SK-N-SH (cell line): ENCODE measurements around the gene OSBP2. TPM values are rescaled to one million over a fixed set of nuclear protein-coding genes. Genes with fewer than 3 reads are reported as not detected.
A peak's percentile ranks its signal among the peaks of the same experiment; 100 is the strongest.
"Not testable (repeated sequence)": the region's sequence is repeated elsewhere in the genome, so short reads cannot be mapped to it uniquely, and the experiment has no call there.

ENCODE experiments used
- CTCF ChIA-PET: fragments of 300-600, 350-600 bp; formaldehyde crosslinking; extraction: SDS; loops from one replicate; lab custom pipeline; 2021; lab: Yijun Ruan, JAX
- POLR2A ChIA-PET: fragments of 350-600 bp; sonication (Branson Sonifier 250); formaldehyde crosslinking; extraction: SDS; loops from one replicate; lab custom pipeline; 2020; ENCODE audit warnings: antibody characterized with exemption, inconsistent platforms; lab: Yijun Ruan, JAX
- DNase-seq: peaks from one replicate; pipeline ENCODE4 v3.0.0; 2012
- H2AFZ ChIP-seq: fragments of 200-600 bp; sonication (generic); 2 replicates; pipeline ENCODE4 v1.8.1; 2016; ENCODE audit warnings: antibody characterized with exemption, mild to moderate bottlenecking, low read depth
- H3F3A ChIP-seq: fragments of 200-600 bp; sonication (generic); replicated peaks from 2 replicates; pipeline ENCODE3; 2016; ENCODE audit warnings: antibody characterized with exemption, mild to moderate bottlenecking; ENCODE audit not compliant: insufficient read depth
- H3K27ac ChIP-seq, 2 experiments: fragments of 200-500 bp in 1 of 2; fragments of 200-600 bp in 1 of 2; sonication (Bioruptor generic) in 1 of 2; sonication (generic), shearing (Covaris generic) in 1 of 2; 2 replicates each; pipeline versions ENCODE4 v1.5.1 to v1.6.1; 2014 to 2016; ENCODE audit warnings: low read depth in 2 of 2, inconsistent platforms in 1 of 2, low read length in 1 of 2, mild to moderate bottlenecking in 1 of 2, mixed read lengths in 1 of 2
- H3K27me3 ChIP-seq: fragments of 200-600 bp; sonication (generic), shearing (Covaris generic); 2 replicates; pipeline ENCODE4 v1.6.1; 2016; ENCODE audit warnings: mixed run types; ENCODE audit not compliant: insufficient read depth
- H3K36me3 ChIP-seq, 2 experiments: fragments of 200-500 bp in 1 of 2; fragments of 200-600 bp in 1 of 2; sonication (Bioruptor generic) in 1 of 2; sonication (generic) in 1 of 2; replicated peaks in 1 of 2; 2 replicates each; pipeline versions ENCODE3 to v1.5.1; 2014 to 2016; ENCODE audit warnings: low read length in 1 of 2, mild to moderate bottlenecking in 1 of 2; ENCODE audit not compliant: insufficient read depth in 2 of 2, control insufficient read depth in 1 of 2
- H3K4me1 ChIP-seq, 2 experiments: fragments of 200-500 bp in 1 of 2; fragments of 200-600 bp in 1 of 2; sonication (Bioruptor generic) in 1 of 2; sonication (generic), shearing (Covaris generic) in 1 of 2; 2 replicates each; pipeline versions ENCODE4 v1.5.1 to v1.6.1; 2014 to 2016; ENCODE audit warnings: low read depth in 1 of 2, low read length in 1 of 2, mixed run types in 1 of 2; ENCODE audit not compliant: insufficient read depth in 2 of 2, control insufficient read depth in 1 of 2
- H3K4me2 ChIP-seq: fragments of 200-600 bp; sonication (generic), shearing (Covaris generic); 2 replicates; pipeline ENCODE4 v1.6.1; 2017; ENCODE audit warnings: mixed run types
- H3K4me3 ChIP-seq, 2 experiments: fragments of 200-500 bp in 1 of 2; fragments of 200-600 bp in 1 of 2; sonication (Bioruptor generic) in 1 of 2; sonication (generic), shearing (Covaris generic) in 1 of 2; 2 replicates each; pipeline versions ENCODE4 v1.5.1 to v1.8.1; 2014 to 2016; ENCODE audit warnings: low read depth in 2 of 2, inconsistent platforms in 1 of 2, low read length in 1 of 2, mild to moderate bottlenecking in 1 of 2, mixed read lengths in 1 of 2, moderate library complexity in 1 of 2
- H3K79me2 ChIP-seq: fragments of 200-600 bp; sonication (generic); 2 replicates; pipeline ENCODE4 v1.8.1; 2017; ENCODE audit warnings: mild to moderate bottlenecking; ENCODE audit not compliant: insufficient read depth
- H3K9ac ChIP-seq: fragments of 200-600 bp; sonication (generic); 2 replicates; pipeline ENCODE4 v1.6.1; 2017; ENCODE audit warnings: mixed run types
- H3K9me2 ChIP-seq: fragments of 200-600 bp; sonication (generic); 2 replicates; pipeline ENCODE4 v1.6.1; 2017; ENCODE audit warnings: mixed run types
- H3K9me3 ChIP-seq: fragments of 200-600 bp; sonication (generic); 2 replicates; pipeline ENCODE4 v1.6.1; 2017; ENCODE audit warnings: mixed run types, mild to moderate bottlenecking, moderate library complexity
- H4K20me1 ChIP-seq: fragments of 200-600 bp; sonication (generic); 2 replicates; pipeline ENCODE4 v1.6.1; 2017; ENCODE audit warnings: mild to moderate bottlenecking, mixed run types; ENCODE audit not compliant: insufficient read depth
- CHD2 ChIP-seq: fragments of 150-350 bp; IDR thresholded peaks from 2 replicates; pipeline ENCODE4 v1.6.1; 2018; ENCODE audit warnings: low read length; ENCODE audit not compliant: partially characterized antibody
- ELF1 ChIP-seq: IDR thresholded peaks from 2 replicates; pipeline ENCODE4 v1.4.0; 2012
- EP300 ChIP-seq, 2 experiments: IDR thresholded peaks; 2 replicates each; pipeline versions ENCODE4 v1.4.0 to v1.6.1; 2012; ENCODE audit warnings: borderline replicate concordance in 1 of 2, low read depth in 1 of 2, low read length in 1 of 2
- GABPA ChIP-seq: IDR thresholded peaks from 2 replicates; pipeline ENCODE4 v1.4.0; 2012; ENCODE audit warnings: low read depth, mild to moderate bottlenecking
- IRF3 ChIP-seq: fragments of 150-350 bp; IDR thresholded peaks from 2 replicates; pipeline ENCODE4 v1.6.1; 2016; ENCODE audit warnings: mild to moderate bottlenecking, low read depth, low read length
- PBX3 ChIP-seq: IDR thresholded peaks from 2 replicates; pipeline ENCODE4; 2012
- SMC3 ChIP-seq: IDR thresholded peaks from 2 replicates; pipeline ENCODE4 v1.6.1; 2012; ENCODE audit warnings: low read depth, low read length, improper control_type of control experiment
- TAF1 ChIP-seq: IDR thresholded peaks from 2 replicates; pipeline ENCODE4 v1.6.1; 2012; ENCODE audit warnings: low read depth, mild to moderate bottlenecking, low read length, moderate library complexity, borderline replicate concordance
- USF1 ChIP-seq: IDR thresholded peaks from 2 replicates; pipeline ENCODE4 v1.4.0; 2012; ENCODE audit warnings: low read depth, borderline replicate concordance
- ZBTB33 ChIP-seq: IDR thresholded peaks from 2 replicates; pipeline ENCODE4 v1.4.0; 2012; ENCODE audit warnings: low read depth, borderline replicate concordance
- WGBS: methylation state at CpG from one replicate; pipeline ENCODE4 v1.1.6; 2017; ENCODE audit warnings: low lambda C conversion rate; 5-methylcytosine and 5-hydroxymethylcytosine counted together
- polyA plus RNA-seq, 3 experiments: library from polyadenylated mRNA; depleted of rRNA; stranded (reverse); fragments of >200 nt; gene quantifications; 2 replicates each; pipeline ENCODE4 v1.2.3, GENCODE V29; 2012

OSBP2 gene
- polyA plus RNA-seq, 1 of the 3 experiments (the other 2 are of a cell fraction), result 3.1 TPM

- CTCF ChIA-PET, result interaction anchor here (1.3 to 1.6 kb wide), 2 partner anchors 41 to 80 kb away, joined by 5 to 7 read pairs; no protein-coding TSS in a partner anchor
- POLR2A ChIA-PET, result no interaction called here
- Histone ChIP-seq H3K79me2 (no peaks in the 10 kb centered on the region), H2AFZ (no peak overlapping the region), H3K4me1 (peaks cover 0 to 25% of the 10 kb centered on the region in 2 experiments; a peak in 1 of 4 replicates), H3K9me3 (no peaks in the 10 kb centered on the region), H3F3A (no peaks in the 10 kb centered on the region), H3K27ac (peak overlapping the region in 1 of 2 experiments; percentile 80; a peak in 2 of 4 replicates), H3K27me3 (no peaks in the 10 kb centered on the region), H3K4me3 (no peak overlapping the region), H3K9me2 (no peaks in the 10 kb centered on the region), H3K36me3 (no peaks in the 10 kb centered on the region), H4K20me1 (no peaks in the 10 kb centered on the region), H3K9ac (no peak overlapping the region), H3K4me2 (no peak overlapping the region)
- 84% methylated on average over 9 of the region's 9 CpGs for WGBS
- no peak for DNase-seq
- TF ChIP-seq ELF1 (no peak), CHD2 (peak; percentile 56), EP300 (IDR thresholded peaks at IDR 0.05; ENCODE audit: borderline replicate concordance in 1 of 2, low read depth in 1 of 2, low read length in 1 of 2) (peak in 1 of 2 experiments; percentile 69; a peak in 2 of 4 replicates), USF1 (no peak), GABPA (no peak), TAF1 (no peak), IRF3 (no peak), PBX3 (no peak), SMC3 (no peak), ZBTB33 (no peak)
Observed at GRCh38 chr22:30675436-30675835, 19.2 kb upstream of the OSBP2 start.

GRCh38 chr22:30676565-30676964, 18.1 kb upstream of the OSBP2 start:
- H4K20me1 ChIP-seq, H3K4me2 ChIP-seq, H3K9ac ChIP-seq, CTCF ChIA-PET, DNase-seq, H3F3A ChIP-seq, POLR2A ChIA-PET, H3K27me3 ChIP-seq, H3K9me2 ChIP-seq, H3K79me2 ChIP-seq, H3K4me3 ChIP-seq, H3K9me3 ChIP-seq, H3K27ac ChIP-seq, H3K36me3 ChIP-seq, H2AFZ ChIP-seq: not testable (repeated sequence)
- peaks cover 0 to 34% of the 10 kb centered on the region in 2 experiments; a peak in 1 of 4 replicates for H3K4me1 ChIP-seq
- WGBS, result 82% methylated on average over 3 of the region's 3 CpGs

GRCh38 chr22:30679895-30680690, 14.6 kb upstream of the OSBP2 start:
- WGBS, result 81% methylated on average over 12 of the region's 12 CpGs
- CTCF ChIA-PET, result interaction anchor here (1.2 to 3.0 kb wide), 5 partner anchors 11 to 83 kb away, joined by 3 to 15 read pairs (median 5); partner anchors contain the start of genes DUSP18 and SLC35E4
- POLR2A ChIA-PET, result interaction anchor here (1.9 kb wide), 1 partner anchor 14 kb away, joined by 5 read pairs; no protein-coding TSS in a partner anchor
- H3K9ac ChIP-seq, H3K36me3 ChIP-seq, DNase-seq, H3K79me2 ChIP-seq, H3K9me2 ChIP-seq, H3K4me3 ChIP-seq, H3K27me3 ChIP-seq, H3K4me2 ChIP-seq, H2AFZ ChIP-seq, H3F3A ChIP-seq, H4K20me1 ChIP-seq, H3K9me3 ChIP-seq: not testable (repeated sequence)
- peak overlapping the region in 1 of 2 experiments; percentile 67; a peak in 1 of 4 replicates for H3K27ac ChIP-seq
- peaks cover 0 to 33% of the 10 kb centered on the region in 2 experiments; a peak in 1 of 4 replicates for H3K4me1 ChIP-seq
